GM10266 (cell line): ENCODE measurements around the gene KRT36.

Experiments
- DNase-seq: peaks from one replicate; pipeline ENCODE4 v3.0.0; 2012; ENCODE audit errors: extremely low spot score
- TF ChIP-seq, protein P1 (sequence below): IDR thresholded peaks from 2 replicates; pipeline ENCODE4 v1.5.1; 2012; ENCODE audit warnings: mild to moderate bottlenecking, low read depth; ENCODE audit not compliant: control insufficient read depth, insufficient read depth; ENCODE audit errors: missing control alignments

The KRT36 gene

DNA sequence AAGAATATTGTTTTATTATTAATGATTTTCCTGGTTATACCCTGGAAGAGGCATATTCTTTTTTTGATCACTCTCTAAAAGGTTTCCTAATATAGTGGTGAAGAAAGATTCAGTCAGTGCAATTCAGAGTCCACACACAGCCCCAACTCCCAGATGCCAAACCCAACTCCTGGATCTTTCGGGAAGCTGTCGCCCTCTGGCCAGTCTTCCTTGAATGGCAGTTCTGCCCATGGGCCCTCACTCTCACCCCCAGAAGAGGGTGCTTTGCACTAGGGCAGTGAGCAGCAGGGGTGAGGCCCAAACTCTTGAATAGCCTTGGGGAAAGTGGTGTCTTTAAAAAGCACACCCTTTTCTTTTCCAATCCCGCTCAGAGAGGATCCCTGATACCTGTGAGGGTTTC, 33.5 kb downstream of the KRT36 start:
- TF ChIP-seq, protein P1, sequence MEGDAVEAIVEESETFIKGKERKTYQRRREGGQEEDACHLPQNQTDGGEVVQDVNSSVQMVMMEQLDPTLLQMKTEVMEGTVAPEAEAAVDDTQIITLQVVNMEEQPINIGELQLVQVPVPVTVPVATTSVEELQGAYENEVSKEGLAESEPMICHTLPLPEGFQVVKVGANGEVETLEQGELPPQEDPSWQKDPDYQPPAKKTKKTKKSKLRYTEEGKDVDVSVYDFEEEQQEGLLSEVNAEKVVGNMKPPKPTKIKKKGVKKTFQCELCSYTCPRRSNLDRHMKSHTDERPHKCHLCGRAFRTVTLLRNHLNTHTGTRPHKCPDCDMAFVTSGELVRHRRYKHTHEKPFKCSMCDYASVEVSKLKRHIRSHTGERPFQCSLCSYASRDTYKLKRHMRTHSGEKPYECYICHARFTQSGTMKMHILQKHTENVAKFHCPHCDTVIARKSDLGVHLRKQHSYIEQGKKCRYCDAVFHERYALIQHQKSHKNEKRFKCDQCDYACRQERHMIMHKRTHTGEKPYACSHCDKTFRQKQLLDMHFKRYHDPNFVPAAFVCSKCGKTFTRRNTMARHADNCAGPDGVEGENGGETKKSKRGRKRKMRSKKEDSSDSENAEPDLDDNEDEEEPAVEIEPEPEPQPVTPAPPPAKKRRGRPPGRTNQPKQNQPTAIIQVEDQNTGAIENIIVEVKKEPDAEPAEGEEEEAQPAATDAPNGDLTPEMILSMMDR = no peak
- DNase-seq = no peak

DNA sequence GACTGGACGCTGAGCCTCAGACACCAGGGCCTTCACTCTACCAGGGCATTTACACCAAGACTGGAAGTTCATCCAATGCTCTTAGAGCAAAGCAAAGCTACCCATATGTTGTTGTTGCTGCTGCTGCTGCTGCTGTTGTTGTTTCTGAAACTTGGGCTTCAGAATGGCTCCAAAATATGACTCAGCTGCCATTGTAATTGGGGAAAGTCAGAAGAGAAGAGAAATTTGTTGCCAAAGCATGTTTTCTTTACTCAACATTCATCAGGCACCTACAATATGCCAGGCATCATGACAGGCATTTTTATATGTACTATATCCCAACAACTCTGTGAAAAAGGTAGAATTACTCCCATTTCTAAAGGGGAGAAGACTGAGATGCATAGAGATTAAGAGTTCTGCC, 34.5 kb downstream of the KRT36 start:
- DNase-seq = no peak
- TF ChIP-seq, protein P1 = no peak

DNA sequence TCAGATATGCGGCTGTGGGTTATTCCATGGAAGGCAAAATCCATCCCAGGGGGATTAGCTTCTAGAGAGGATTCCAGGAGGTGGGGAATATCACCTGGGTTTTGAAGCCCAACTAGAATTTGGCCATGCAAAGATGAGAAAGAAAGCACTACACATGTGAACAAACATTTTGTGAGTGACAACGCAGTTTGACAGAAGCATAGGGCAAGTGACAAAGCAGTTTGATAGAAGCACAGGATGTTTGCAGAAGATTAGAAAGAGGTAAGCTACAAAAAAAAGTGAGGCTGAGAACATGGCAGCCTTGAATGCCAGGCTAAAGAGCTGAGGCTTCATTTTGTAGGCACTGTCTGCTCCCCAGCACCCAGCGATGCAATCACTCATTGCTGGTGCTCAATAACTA, 36.6 kb downstream of the KRT36 start:
- TF ChIP-seq, protein P1 = no peak

DNA sequence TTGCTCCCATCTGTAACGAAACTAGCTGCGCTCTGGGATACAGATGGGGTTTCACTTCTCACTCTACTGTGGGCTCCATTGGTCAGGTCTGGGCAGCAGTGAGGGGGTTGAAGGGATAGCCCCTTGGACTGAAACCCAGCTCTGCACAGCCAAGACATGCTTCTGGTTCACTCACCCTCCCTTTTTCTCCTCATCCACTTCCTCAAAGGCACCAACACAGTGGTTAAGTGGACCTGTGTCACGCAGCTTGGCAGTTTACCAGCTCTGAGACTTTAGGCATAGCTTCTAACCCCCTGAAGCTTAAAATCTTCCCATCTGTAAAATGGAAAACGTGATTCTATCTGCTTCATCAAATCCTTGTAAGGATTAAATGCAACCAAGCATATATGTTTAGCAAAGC, 37.4 kb downstream of the KRT36 start:
- TF ChIP-seq, protein P1 = no peak
- no peak for DNase-seq

More for the DNA sequence above, 36.6 kb downstream of the KRT36 start:
- DNase-seq = no peak

DNA sequence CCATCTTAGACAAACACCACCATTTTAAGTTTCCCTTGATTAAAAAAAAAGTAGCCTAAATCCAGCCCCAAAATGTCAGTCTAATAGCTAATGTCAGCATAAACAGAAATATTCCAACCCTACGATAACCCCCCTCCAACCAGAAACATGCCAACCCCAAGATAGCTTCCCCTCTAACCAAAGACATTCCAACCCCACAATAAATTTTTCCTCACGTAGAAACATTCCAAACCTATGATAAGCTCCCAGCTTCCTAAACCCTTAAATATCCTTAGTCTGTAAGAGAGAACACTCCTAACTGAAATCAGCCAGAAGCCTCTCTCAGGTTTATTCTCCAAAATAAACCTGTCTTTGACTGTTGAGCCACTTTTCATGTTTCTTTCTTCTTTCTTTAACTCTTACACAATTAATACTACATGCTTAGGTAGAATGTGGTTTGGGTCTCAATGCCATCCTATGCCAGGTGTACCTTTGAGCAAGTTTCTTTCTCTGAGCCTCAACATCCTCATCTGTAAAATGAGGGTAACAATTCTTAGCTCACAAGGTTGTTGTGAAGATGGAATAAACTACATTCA, 38.5 kb downstream of the KRT36 start:
- TF ChIP-seq, protein P1 = no peak
- no peak for DNase-seq

DNA sequence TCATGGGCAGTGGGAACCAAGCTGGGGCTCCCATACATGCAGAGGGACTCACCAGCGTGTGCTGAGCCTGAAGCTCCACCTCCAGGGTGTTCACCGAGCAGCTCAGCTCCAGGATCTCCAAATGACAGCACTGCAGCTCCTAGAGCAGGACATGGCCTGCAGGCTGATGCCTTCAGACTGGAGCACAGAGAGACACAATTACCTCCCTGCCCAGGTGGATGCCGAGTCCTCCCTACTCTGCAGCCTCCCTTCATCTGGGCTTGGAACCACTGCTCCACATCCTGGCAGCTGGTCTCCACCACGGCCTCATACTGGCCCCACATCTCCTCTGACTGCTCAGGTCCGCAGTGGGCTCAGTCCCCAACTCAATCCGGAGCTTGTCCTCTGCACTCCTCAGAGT, 40.7 kb downstream of the KRT36 start:
- no peak for DNase-seq
- TF ChIP-seq, protein P1 = no peak

DNA sequence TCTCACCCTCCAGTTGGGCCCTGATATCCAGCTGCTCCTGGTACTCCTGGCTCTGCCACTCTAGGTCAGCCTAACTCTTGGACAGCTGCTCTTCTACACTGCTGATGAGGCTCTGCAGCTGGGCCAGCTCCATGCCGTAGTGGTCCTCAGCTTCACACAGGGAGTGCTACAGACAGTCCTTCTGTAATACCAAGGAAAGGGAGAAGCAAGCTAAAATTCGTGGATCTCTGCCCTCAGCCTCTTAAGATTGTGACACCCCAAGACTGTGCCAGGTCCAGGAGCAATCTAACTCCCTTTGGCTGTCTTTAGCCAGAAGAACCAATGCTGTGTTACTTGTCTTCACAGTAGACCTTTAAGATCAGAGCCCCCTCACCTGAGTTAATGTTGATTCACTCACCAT, 41.2 kb downstream of the KRT36 start:
- no peak for DNase-seq

More for the DNA sequence above, 41.2 kb downstream of the KRT36 start:
- TF ChIP-seq, protein P1 = no peak
